DND-41 (cell line): ENCODE measurements around the gene GUCA1A.

Experiments used
- CTCF ChIP-seq: IDR thresholded peaks from 2 replicates; pipeline ENCODE4 v1.5.1; 2012; ENCODE audit warnings: borderline replicate concordance, low read length, moderate library complexity, mild to moderate bottlenecking; ENCODE audit not compliant: poor library complexity, severe bottlenecking; ENCODE audit errors: extremely low read depth
- EZH2 ChIP-seq: IDR thresholded peaks from 3 replicates; pipeline ENCODE4 v1.6.1; 2012; ENCODE audit warnings: borderline replicate concordance, low read depth, mild to moderate bottlenecking, moderate library complexity, low read length, inconsistent platforms; ENCODE audit not compliant: severe bottlenecking

GRCh38 chr6:42140756-42141602 is 32.2 kb upstream of the GUCA1A start:
- TF ChIP-seq CTCF: no peak
- TF ChIP-seq EZH2: no peak
